22Rv1 (cell line): ENCODE results near the gene GPS1.

Experiments used
- H3K27ac ChIP-seq: fragments of 450-650 bp; 2 replicates; pipeline ENCODE4 v1.5.1; 2017
- CTCF ChIP-seq: fragments of 450-650 bp; IDR thresholded peaks from 2 replicates; pipeline ENCODE4 v1.5.1; 2017; ENCODE audit warnings: mild to moderate bottlenecking
- ZFX ChIP-seq: fragments of 450-650 bp; IDR thresholded peaks from 2 replicates; pipeline ENCODE4 v1.6.1; 2017; ENCODE audit warnings: antibody characterized with exemption, borderline replicate concordance

Gene GPS1

DNA sequence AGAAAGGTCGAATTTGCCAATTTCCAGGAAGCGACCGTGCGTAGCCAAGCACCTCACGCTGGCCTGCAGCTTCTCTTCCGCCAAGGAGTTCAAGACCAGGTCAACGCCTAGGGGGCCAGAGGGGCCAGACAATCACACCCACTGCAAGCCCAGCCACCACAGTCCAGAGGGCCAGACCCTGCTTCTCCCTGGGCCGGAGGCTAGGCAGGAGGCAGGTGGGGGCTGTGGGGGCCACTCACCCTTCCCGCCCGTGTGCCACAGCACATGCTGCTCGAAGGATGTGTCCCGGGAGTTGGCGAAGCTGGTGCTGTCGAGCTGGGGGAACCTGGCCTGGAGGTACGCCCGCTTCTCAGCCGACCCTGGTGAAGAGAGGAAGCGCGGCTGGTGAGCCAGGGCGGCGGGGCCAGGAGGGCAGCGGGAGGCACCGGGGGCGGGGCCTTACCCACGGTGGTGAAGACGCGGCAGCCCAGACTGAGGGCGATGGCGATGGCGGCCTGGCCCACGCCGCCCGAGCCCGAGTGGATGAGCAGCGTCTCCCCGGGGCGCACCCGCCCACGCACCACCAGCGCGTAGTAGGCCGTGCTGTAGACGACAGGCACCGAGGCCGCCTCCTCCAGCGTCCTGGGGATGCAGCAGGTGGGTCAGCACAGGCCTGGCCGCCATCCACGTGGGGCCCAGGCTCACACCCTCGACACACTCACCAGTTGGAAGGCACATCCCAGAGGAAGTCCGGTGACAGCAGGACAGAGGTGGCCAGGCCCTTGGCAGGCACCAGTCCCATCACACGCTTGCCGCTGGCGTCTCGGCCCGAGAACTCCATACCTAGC lies 32.0 kb downstream of the GPS1 start:
- no peak overlapping the region for H3K27ac ChIP-seq
- TF ChIP-seq CTCF (no peak), ZFX (no peak)

DNA sequence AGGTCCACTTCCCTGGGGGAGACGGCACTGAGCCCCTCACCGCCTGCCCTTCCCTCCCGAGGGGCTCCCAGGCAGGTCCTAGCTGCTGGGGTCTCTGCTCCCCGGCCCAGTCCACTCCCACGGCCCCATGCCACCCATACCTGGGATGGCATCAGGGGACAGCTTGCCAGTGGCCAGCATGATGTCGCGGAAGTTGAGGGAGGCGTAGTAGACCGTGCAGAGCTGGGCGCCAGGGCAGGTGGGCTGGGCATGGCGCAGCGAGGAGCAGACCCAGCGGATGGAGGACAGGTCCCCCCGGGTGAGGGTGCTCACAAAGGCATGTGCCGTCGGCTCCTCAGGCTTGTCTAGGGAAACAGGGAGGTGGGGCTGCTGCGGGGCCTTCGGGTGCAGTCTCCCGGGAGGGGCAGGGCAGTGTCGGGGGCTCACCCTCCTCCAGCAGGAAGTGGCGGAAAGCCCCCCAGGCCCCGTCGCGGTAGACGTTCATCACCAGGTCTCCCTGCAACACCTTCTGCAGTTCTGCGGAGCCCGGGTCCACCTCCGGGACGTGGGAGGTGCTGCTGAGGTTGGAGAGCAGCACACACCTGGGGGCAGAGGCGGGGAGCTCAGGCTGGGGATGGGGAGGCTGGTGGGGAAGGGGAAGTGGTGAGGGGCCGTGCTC lies 32.8 kb downstream of the GPS1 start:
- TF ChIP-seq CTCF (no peak), ZFX (no peak)

DNA sequence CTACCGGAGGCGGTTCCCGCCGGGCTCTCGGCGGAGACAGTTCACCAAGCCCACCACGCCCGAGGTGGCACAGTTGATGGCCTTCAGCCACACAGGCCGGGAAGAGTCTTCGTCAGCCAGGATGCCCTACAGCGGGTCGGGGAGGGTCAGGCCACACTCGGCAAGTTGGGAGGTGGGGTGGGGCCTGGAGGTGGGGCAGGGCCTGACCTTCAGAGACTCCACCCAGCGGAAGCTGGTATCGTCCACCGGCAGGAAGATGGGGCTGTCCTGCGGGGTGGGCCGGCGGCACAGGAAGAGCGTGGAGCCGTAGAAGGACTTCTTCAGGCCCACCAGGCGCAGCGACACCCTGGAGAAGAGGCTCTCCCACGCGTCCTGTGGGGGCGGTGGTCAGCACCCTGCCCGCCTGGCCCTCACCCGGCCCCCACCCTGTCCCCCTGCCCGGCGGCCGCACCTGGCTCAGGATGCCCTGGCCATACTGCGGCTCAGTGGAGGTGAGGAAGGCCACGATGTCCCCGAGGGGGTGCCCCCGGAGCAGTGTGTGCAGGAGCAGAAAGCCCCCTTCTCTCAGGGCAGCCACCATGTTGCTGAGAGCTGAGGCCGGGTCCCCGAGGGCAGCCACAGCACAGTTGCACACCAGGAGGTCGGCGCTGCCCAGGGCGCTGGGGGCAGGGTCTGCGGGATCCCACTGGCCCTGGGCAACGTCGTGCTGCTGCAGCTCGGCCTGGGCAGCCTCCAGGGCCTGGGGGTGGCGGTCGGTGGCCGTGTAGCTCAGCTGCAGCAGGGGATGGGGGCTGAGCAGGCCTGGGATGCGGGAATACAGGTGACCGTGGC lies 33.5 kb downstream of the GPS1 start:
- H3K27ac ChIP-seq = no peak overlapping the region
- TF ChIP-seq CTCF = no peak
- no peak for TF ChIP-seq ZFX

More for the DNA sequence above, 32.8 kb downstream of the GPS1 start:
- no peak overlapping the region for H3K27ac ChIP-seq

DNA sequence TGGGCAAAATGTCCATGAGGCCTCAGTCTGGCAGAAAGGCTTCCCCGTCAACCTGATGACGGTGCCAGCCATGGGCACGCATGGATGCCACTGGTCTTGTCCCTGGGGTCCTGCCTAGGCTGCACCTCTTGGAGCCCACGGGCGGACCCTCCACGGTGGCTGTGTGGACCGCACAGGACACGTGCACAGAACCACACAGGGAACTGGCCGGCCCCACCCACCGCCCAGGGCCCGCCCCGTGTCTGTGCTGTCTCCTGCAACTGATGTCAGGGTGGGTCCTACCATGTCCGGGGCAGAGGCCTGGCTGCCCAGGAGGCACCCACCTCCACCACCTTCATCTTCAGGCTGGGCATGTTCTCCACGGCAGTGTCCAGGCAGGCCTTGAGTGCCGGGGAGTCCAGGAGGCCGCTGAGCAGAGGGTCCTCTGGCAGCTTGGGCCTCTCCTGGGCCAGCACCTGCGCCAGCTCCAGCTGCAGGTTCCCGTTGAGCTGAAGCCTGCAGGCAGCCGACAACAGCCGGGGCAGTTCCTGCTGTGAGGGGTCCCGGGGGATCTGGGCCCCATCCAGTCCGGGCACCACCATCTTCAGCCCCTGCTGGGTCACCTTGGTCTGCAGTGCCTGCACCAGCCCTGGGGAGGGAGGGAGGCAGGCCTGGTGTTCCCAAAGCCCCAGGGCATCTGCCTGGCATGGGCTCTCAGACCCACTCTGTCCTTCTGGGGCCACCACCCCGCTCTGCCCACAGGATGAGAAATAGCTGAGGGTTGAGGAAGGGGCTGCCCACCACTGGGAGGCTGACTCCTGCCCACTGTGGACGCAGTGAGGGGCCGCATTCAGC lies 34.5 kb downstream of the GPS1 start:
- no peak for TF ChIP-seq ZFX
- no peak for TF ChIP-seq CTCF
- H3K27ac ChIP-seq = no peak overlapping the region

- TF ChIP-seq CTCF (no peak), ZFX (no peak)
- no peak overlapping the region for H3K27ac ChIP-seq
Observed at GRCh38 chr17:82086941-82087906, 35.5 kb downstream of the GPS1 start.
